ENCODE data around the gene KIF18B. TPM values are rescaled to one million over a fixed set of nuclear protein-coding genes. Genes with fewer than 3 reads are reported as not detected.

KIF18B gene
- total and polyA plus RNA-seq, 2 of the 13 experiments (the other 11 are each of a cell fraction or from before 2014, with no cell fraction given) = 15.2 to 15.3 TPM

DNA sequence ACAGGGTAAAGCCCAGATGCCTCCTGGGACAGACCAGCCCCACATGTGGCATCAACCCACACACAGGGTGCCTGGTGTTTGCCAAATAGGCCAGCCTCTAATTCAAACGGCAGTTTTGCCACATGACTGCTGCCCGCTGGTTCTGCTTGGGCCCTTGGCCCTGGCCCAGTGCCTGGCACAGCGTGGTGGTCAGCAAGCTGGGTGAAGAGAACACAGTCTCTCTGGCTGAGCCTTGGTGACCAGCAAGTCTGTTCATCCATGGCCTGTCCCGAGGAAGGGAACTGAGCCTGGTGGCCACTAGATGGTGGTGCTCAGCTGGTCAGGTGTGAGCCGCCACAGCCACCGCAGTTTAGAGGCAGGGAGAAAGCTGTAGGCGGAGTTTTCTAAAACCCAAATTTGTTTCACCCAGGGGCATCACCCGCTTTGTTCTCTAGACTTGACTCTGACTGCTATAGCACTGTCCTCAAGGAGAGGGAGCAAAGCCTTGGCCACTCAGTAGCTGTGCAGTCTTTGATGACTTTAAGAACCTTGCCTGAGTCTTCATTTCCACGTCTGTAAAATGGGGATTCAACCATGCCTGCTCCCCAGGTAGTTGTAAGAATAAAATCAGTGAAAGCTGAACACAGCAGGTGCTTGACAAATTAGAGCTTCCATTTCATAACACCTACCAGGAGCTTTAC lies 27.5 kb downstream of the KIF18B start (continued):
- no peak for TF ChIP-seq ZHX2 (IDR thresholded peaks at IDR 0.05; ENCODE audit: low read depth)
- no peak for TF ChIP-seq ZHX2 (CRISPR knock-in tag; IDR thresholded peaks at IDR 0.05; ENCODE audit: borderline replicate concordance)
- TF ChIP-seq CHD4 (IDR thresholded peaks at IDR 0.05; ENCODE audit: borderline replicate concordance, low read length) = no peak
- TF ChIP-seq, protein P1, sequence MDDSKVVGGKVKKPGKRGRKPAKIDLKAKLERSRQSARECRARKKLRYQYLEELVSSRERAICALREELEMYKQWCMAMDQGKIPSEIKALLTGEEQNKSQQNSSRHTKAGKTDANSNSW (CRISPR knock-in tag; IDR thresholded peaks at IDR 0.05; ENCODE audit: borderline replicate concordance) = no peak
- no peak for TF ChIP-seq ZBTB20 (CRISPR knock-in tag; IDR thresholded peaks at IDR 0.05; ENCODE audit: borderline replicate concordance, low read depth)
- TF ChIP-seq, protein P2, sequence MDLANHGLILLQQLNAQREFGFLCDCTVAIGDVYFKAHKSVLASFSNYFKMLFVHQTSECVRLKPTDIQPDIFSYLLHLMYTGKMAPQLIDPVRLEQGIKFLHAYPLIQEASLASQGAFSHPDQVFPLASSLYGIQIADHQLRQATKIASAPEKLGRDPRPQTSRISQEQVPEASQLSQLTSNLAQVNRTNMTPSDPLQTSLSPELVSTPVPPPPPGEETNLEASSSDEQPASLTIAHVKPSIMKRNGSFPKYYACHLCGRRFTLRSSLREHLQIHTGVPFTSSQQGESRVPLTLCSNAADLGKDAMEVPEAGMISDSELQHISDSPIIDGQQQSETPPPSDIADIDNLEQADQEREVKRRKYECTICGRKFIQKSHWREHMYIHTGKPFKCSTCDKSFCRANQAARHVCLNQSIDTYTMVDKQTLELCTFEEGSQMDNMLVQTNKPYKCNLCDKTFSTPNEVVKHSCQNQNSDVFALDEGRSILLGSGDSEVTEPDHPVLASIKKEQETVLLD (CRISPR knock-in tag; IDR thresholded peaks at IDR 0.05; ENCODE audit: low read depth) = no peak
- TF ChIP-seq ZNF503 (CRISPR knock-in tag; IDR thresholded peaks at IDR 0.05) = no peak
- no peak for TF ChIP-seq SNAPC2 (CRISPR knock-in tag; IDR thresholded peaks at IDR 0.05)
- no peak for TF ChIP-seq LRRFIP1 (CRISPR knock-in tag; conservative IDR thresholded peaks at IDR 0.05)
- TF ChIP-seq PCBP2 (optimal IDR thresholded peaks at IDR 0.05; ENCODE audit: low read depth, low read length, poor library complexity, severe bottlenecking) = no peak
- no peak for TF ChIP-seq ONECUT2 (CRISPR knock-in tag; IDR thresholded peaks at IDR 0.05)
- no peak for TF ChIP-seq HOXD1 (CRISPR knock-in tag; IDR thresholded peaks at IDR 0.05)
- TF ChIP-seq RXRA (CRISPR knock-in tag; IDR thresholded peaks at IDR 0.05) = peak; percentile 22
- TF ChIP-seq ATF7-NPFF (CRISPR knock-in tag; IDR thresholded peaks at IDR 0.05; ENCODE audit: low read depth) = no peak
- TF ChIP-seq TMF1 (CRISPR knock-in tag; IDR thresholded peaks at IDR 0.05; ENCODE audit: low read depth) = no peak
- TF ChIP-seq NR2C2 (CRISPR knock-in tag; IDR thresholded peaks at IDR 0.05; ENCODE audit: borderline replicate concordance) = no peak
- TF ChIP-seq ZNF564 (CRISPR knock-in tag; IDR thresholded peaks at IDR 0.05) = no peak
- no peak for TF ChIP-seq ZNF33B (CRISPR knock-in tag; IDR thresholded peaks at IDR 0.05)
